Measurements from ENCODE around the gene SNU13. TPM values are rescaled to one million over a fixed set of nuclear protein-coding genes. Genes with fewer than 3 reads are reported as not detected.
A peak's percentile ranks its signal among the peaks of the same experiment; 100 is the strongest.
"Not testable (repeated sequence)": the region's sequence is repeated elsewhere in the genome, so short reads cannot be mapped to it uniquely, and the experiment has no call there.

SNU13 gene
- total and polyA plus RNA-seq, 7 donors, result 69.8 to 146 (median 105) TPM

DNA sequence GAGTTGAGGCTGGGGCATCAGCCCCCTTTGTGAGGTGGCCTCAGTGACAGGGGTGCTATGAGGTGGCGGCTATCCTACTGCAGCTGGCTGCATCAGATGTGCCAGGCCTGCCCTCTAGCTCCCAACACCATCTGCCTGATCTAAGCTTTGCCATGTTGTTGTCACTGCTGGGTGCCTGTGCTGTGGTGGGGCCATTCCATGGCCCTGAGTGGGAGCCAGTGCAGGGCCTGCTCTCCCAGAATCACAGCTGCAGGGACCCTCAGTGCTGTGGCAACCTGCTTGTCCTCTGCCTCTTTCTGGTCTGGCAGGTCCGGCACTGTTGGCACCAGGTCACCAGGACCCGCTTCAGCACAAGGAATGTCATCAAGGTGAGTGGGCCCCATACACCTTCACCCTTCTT is 1.8 kb upstream of the SNU13 start:
- peaks cover 0 to 24% (median 16%) of the 10 kb centered on the region in 4 donors for H3K4me1 ChIP-seq
- peak; percentile 54 for DNase-seq
- WGBS, 2 donors, result 93 to 97% methylated on average over 3 of the region's 3 CpGs
- intact Hi-C loops (cut with DNase I), result no loop called here
- H3K36me3 ChIP-seq, result peaks cover 0 to 15% (median 0%) of the 10 kb centered on the region in 4 donors
- TF ChIP-seq POLR2A (IDR thresholded peaks at IDR 0.05), result no peak
- TF ChIP-seq, protein P1, sequence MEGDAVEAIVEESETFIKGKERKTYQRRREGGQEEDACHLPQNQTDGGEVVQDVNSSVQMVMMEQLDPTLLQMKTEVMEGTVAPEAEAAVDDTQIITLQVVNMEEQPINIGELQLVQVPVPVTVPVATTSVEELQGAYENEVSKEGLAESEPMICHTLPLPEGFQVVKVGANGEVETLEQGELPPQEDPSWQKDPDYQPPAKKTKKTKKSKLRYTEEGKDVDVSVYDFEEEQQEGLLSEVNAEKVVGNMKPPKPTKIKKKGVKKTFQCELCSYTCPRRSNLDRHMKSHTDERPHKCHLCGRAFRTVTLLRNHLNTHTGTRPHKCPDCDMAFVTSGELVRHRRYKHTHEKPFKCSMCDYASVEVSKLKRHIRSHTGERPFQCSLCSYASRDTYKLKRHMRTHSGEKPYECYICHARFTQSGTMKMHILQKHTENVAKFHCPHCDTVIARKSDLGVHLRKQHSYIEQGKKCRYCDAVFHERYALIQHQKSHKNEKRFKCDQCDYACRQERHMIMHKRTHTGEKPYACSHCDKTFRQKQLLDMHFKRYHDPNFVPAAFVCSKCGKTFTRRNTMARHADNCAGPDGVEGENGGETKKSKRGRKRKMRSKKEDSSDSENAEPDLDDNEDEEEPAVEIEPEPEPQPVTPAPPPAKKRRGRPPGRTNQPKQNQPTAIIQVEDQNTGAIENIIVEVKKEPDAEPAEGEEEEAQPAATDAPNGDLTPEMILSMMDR (IDR thresholded peaks at IDR 0.05), result no peak
- no peak for TF ChIP-seq EP300 (IDR thresholded peaks at IDR 0.05)
- TF ChIP-seq POLR2AphosphoS5 (IDR thresholded peaks at IDR 0.05), result no peak
- H3K27ac ChIP-seq, result no peak overlapping the region
- no peak overlapping the region for H3K4me3 ChIP-seq
- no peaks in the 10 kb centered on the region for H3K27me3 ChIP-seq
- H3K9me3 ChIP-seq, result no peaks in the 10 kb centered on the region

DNA sequence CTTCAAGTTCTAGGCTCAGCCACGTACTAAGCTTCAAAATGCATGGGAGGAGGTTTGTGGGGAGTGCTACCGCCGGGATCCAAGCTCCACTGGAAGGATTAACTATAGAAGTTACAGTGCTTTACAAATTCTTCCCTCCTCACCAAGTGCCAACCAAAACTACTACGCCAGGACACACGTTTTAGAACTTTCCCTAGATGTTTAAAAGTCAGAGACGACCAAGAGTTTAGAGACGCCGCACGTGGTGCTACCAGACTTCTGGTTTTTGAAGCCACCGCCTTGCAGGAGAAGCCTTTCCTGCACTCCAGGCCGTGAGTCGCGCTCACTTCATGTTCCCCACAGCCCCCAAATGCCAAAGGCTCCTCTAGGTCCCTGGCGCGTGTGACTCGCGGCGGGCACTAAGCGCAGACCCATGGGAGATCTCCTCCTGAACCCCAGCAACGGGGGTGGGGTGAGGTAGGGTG is 734 bp downstream of the SNU13 start:
- Histone ChIP-seq H3K4me3 (peak overlapping the region; percentile 57 to 81 (median 74)), H3K27ac (peak overlapping the region; percentile 88 to 97 (median 94)), H3K9me3 (no peaks in the 10 kb centered on the region), H3K27me3 (no peaks in the 10 kb centered on the region), H3K36me3 (no peaks in the 10 kb centered on the region), H3K4me1 (peaks cover 0 to 28% (median 19%) of the 10 kb centered on the region in 4 donors)
- no peak for TF ChIP-seq POLR2A (IDR thresholded peaks at IDR 0.05)
- no peak for TF ChIP-seq POLR2AphosphoS5 (IDR thresholded peaks at IDR 0.05)
- no peak for TF ChIP-seq EP300 (IDR thresholded peaks at IDR 0.05)
- TF ChIP-seq, protein P1 (IDR thresholded peaks at IDR 0.05), result no peak
- intact Hi-C loops (cut with DNase I), result loop anchor here (10.0 kb wide), 1 partner anchor 387 kb away; the partner anchor contains the start of genes NAGA, PHETA2 and SMDT1
- 0% methylated on average over 20 of the region's 20 CpGs for WGBS, 2 donors
- no peak for DNase-seq

DNA sequence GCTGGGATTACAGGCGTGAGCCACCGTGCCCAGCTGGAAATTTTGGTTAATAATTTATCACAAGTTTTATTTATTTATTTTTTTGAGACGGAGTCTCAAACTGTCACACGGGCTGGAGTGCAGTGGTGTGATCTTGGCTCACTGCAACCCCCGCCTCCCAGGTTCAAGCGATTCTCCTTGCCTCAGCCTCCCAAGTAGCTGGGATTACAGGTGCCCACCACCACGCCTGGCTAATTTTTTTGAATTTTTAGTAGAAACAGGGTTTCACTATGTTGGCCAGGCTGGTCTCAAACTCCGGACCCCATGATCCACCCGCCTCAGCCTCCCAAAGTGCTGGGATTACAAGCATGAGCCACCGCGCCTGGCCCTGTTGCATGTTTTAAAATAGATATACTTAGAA is 1.8 kb downstream of the SNU13 start:
- WGBS, 2 donors, result 73 to 85% methylated on average over 11 of the region's 11 CpGs
- H3K9me3 ChIP-seq, H3K27me3 ChIP-seq, H3K4me3 ChIP-seq, H3K36me3 ChIP-seq, DNase-seq, H3K27ac ChIP-seq: not testable (repeated sequence)
- peaks cover 0 to 30% (median 20%) of the 10 kb centered on the region in 4 donors for H3K4me1 ChIP-seq
- intact Hi-C loops (cut with DNase I), result loop anchor here (10.0 kb wide), 1 partner anchor 388 kb away; the partner anchor contains the start of genes NAGA, PHETA2 and SMDT1

DNA sequence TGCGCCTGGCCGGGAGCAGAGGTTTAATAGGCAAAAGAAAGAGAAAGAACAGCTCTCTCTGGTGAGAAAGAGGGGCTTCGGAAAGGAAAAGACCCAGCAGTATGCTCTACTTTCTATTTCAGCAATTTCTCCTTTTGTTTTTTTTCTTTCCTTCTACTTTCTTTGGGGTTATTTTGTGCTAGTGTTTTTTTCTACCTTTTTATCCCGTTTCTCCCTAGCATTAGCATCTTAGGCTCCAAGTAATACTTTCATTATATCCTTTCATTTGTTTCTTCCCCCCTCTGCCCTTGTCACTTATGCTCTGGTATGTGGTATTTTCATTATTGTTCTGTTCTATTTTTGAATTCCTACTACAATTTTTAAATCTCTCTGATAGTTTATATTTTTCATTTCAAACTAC is 4.5 kb downstream of the SNU13 start:
- DNase-seq, result no peak
- intact Hi-C loops (cut with DNase I), result loop anchor here (10.0 kb wide), 1 partner anchor 391 kb away; the partner anchor contains the start of genes NAGA, PHETA2 and SMDT1
- H3K27me3 ChIP-seq, result no peaks in the 10 kb centered on the region
- TF ChIP-seq EP300 (IDR thresholded peaks at IDR 0.05), result no peak
- TF ChIP-seq, protein P1 (IDR thresholded peaks at IDR 0.05), result no peak
- TF ChIP-seq POLR2AphosphoS5 (IDR thresholded peaks at IDR 0.05), result no peak
- no peak for TF ChIP-seq POLR2A (IDR thresholded peaks at IDR 0.05)
- H3K4me3 ChIP-seq, result no peak overlapping the region
- peaks cover 0 to 28% (median 20%) of the 10 kb centered on the region in 4 donors for H3K4me1 ChIP-seq
- WGBS, 2 donors, result 88 to 90% methylated on average over 4 of the region's 4 CpGs
- no peak overlapping the region for H3K27ac ChIP-seq
- peaks cover 0 to 16% (median 4%) of the 10 kb centered on the region in 4 donors for H3K36me3 ChIP-seq
- no peaks in the 10 kb centered on the region for H3K9me3 ChIP-seq

DNA sequence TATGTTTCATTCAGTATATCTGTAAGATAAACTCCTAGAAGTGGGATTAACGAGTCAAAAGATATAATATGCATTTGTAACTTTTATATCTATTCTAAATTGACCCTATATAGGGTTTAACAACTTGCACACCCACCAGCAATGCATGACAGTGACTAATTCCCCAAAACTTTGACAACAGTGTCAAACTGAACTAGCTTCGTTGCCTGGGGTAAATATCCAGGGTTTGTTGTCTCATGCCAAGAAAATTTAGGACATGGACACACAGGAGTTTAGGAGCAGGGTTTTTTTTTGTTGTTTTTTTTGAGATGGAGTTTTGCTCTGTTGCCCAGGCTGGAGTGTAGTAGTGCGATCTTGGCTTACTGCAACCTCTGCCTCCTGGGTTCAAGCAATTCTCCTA is 5.1 kb downstream of the SNU13 start:
- Histone ChIP-seq H3K27me3 (no peaks in the 10 kb centered on the region), H3K36me3 (peaks cover 0 to 22% (median 8%) of the 10 kb centered on the region in 4 donors), H3K27ac (peak overlapping the region in 1 of 4 donors; percentile 86), H3K4me1 (peaks cover 0 to 28% (median 17%) of the 10 kb centered on the region in 4 donors), H3K9me3 (no peaks in the 10 kb centered on the region), H3K4me3 (no peak overlapping the region)
- DNase-seq, result no peak
- TF ChIP-seq POLR2A (IDR thresholded peaks at IDR 0.05) (no peak), POLR2AphosphoS5 (IDR thresholded peaks at IDR 0.05) (no peak), EP300 (IDR thresholded peaks at IDR 0.05) (no peak)
- TF ChIP-seq, protein P1 (IDR thresholded peaks at IDR 0.05), result no peak
- 80 to 87% methylated on average over 3 of the region's 3 CpGs for WGBS, 2 donors
- intact Hi-C loops (cut with DNase I), result loop anchor here (10.0 kb wide), 1 partner anchor 391 kb away; the partner anchor contains the start of genes NAGA, PHETA2 and SMDT1

Measured in sigmoid colon (tissue), 7 donors.